SU-DHL-6 (cell line): ENCODE measurements around the gene VAV3.

ENCODE experiments used
- H2AFZ ChIP-seq: fragments of 200-600 bp; sonication (generic); 2 replicates; pipeline ENCODE4 v1.6.1; 2014; ENCODE audit warnings: low read depth, mild to moderate bottlenecking, moderate library complexity, mixed read lengths, antibody characterized with exemption, low read length; ENCODE audit not compliant: severe bottlenecking
- H3F3A ChIP-seq: fragments of 200-600 bp; shearing (Covaris generic); 2 replicates; pipeline ENCODE4 v1.6.0; 2016; ENCODE audit warnings: antibody characterized with exemption, mild to moderate bottlenecking; ENCODE audit not compliant: insufficient read depth
- H3K27ac ChIP-seq: fragments of 200-600 bp; sonication (generic); 2 replicates; pipeline ENCODE4 v1.5.1; 2016; ENCODE audit warnings: low read depth, mild to moderate bottlenecking, low read length, moderate library complexity, mixed read lengths
- H3K27me3 ChIP-seq: fragments of 200-600 bp; sonication (generic), shearing (Covaris generic); 2 replicates; pipeline ENCODE4 v1.6.0; 2014; ENCODE audit warnings: mild to moderate bottlenecking, low read length
- H3K36me3 ChIP-seq: fragments of 200-600 bp; sonication (generic); 2 replicates; pipeline ENCODE4 v1.6.1; 2014; ENCODE audit warnings: mild to moderate bottlenecking, low read length, mixed read lengths
- H3K4me2 ChIP-seq: fragments of 300-600, 200-600 bp; shearing (Covaris generic), sonication (generic); 2 replicates; pipeline ENCODE4 v1.6.0; 2014; ENCODE audit warnings: low read length, low read depth, mild to moderate bottlenecking; ENCODE audit not compliant: poor library complexity, severe bottlenecking
- H3K4me3 ChIP-seq: fragments of 200-600 bp; sonication (generic); 2 replicates; pipeline ENCODE4 v1.5.1; 2014; ENCODE audit warnings: antibody characterized with exemption, low read length, mild to moderate bottlenecking, mixed read lengths; ENCODE audit not compliant: insufficient read depth, poor library complexity, severe bottlenecking
- H3K79me2 ChIP-seq: fragments of 200-600 bp; sonication (generic); 2 replicates; pipeline ENCODE4 v1.6.1; 2014; ENCODE audit warnings: mild to moderate bottlenecking, low read length, moderate library complexity; ENCODE audit not compliant: insufficient read depth
- H3K9ac ChIP-seq: fragments of 200-600 bp; sonication (generic); 2 replicates; pipeline ENCODE4 v1.7.0; 2014; ENCODE audit warnings: mild to moderate bottlenecking, low read length
- H3K9me2 ChIP-seq: fragments of 200-600 bp; sonication (generic); replicated peaks from 2 replicates; pipeline ENCODE4 v1.6.1; 2014; ENCODE audit warnings: low read length; ENCODE audit not compliant: insufficient read depth
- H3K9me3 ChIP-seq: fragments of 200-600 bp; sonication (generic); 2 replicates; pipeline ENCODE4 v1.6.1; 2014; ENCODE audit warnings: low read length, mixed read lengths; ENCODE audit not compliant: insufficient read depth
- H4K20me1 ChIP-seq: fragments of 200-600 bp; sonication (generic); 2 replicates; pipeline ENCODE4 v1.6.1; 2014; ENCODE audit warnings: low read depth, mild to moderate bottlenecking, antibody characterized with exemption, low read length, moderate library complexity, mixed read lengths
- EZH2phosphoT487 ChIP-seq: fragments of 200-600 bp; sonication (generic), shearing (Covaris generic); conservative IDR thresholded peaks from 2 replicates; pipeline ENCODE4 v1.6.1; 2018; ENCODE audit warnings: mild to moderate bottlenecking, antibody characterized with exemption, low read length, moderate library complexity, mixed read lengths
- TF ChIP-seq, protein P1 (sequence below): fragments of 200-600 bp; sonication (generic); IDR thresholded peaks from one replicate; pipeline ENCODE4 v1.5.1; 2017; ENCODE audit warnings: antibody characterized with exemption, mild to moderate bottlenecking, low read length, moderate library complexity; ENCODE audit not compliant: insufficient read depth, poor library complexity, severe bottlenecking

Gene VAV3

GRCh38 chr1:107883562-107883961 lies 81.4 kb downstream of the VAV3 start:
- H3K4me3 ChIP-seq, result no peak overlapping the region
- H3K79me2 ChIP-seq, result no peaks in the 10 kb centered on the region
- no peaks in the 10 kb centered on the region for H3K27me3 ChIP-seq
- H3K27ac ChIP-seq, result no peak overlapping the region
- TF ChIP-seq, protein P1, sequence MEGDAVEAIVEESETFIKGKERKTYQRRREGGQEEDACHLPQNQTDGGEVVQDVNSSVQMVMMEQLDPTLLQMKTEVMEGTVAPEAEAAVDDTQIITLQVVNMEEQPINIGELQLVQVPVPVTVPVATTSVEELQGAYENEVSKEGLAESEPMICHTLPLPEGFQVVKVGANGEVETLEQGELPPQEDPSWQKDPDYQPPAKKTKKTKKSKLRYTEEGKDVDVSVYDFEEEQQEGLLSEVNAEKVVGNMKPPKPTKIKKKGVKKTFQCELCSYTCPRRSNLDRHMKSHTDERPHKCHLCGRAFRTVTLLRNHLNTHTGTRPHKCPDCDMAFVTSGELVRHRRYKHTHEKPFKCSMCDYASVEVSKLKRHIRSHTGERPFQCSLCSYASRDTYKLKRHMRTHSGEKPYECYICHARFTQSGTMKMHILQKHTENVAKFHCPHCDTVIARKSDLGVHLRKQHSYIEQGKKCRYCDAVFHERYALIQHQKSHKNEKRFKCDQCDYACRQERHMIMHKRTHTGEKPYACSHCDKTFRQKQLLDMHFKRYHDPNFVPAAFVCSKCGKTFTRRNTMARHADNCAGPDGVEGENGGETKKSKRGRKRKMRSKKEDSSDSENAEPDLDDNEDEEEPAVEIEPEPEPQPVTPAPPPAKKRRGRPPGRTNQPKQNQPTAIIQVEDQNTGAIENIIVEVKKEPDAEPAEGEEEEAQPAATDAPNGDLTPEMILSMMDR, result no peak
- no peak for TF ChIP-seq EZH2phosphoT487
- H2AFZ ChIP-seq, result no peak overlapping the region
- H4K20me1 ChIP-seq, result no peaks in the 10 kb centered on the region
- no peaks in the 10 kb centered on the region for H3K9me2 ChIP-seq
- H3F3A ChIP-seq, result no peaks in the 10 kb centered on the region
- no peak overlapping the region for H3K4me2 ChIP-seq
- H3K9ac ChIP-seq, result no peak overlapping the region
- H3K9me3 ChIP-seq, result no peaks in the 10 kb centered on the region
- no peaks in the 10 kb centered on the region for H3K36me3 ChIP-seq

DNA sequence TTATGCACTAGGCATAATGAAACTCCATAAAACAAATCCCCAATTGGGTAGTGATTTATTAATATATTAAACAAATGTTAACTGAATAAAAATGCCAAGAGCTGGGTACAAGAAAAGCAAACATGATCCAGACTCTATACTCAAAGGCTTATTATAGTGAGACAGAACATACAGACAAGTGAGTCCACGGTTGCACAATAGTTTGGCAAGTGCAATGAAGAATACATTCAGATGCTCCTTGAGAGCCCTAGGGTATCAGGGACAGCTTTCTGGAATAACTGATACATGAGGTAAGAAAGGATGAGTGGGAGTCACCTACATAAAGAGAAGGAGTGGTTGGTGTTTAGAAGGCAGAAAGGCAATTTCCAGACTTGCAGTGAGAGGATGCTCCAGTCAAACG lies 85.1 kb downstream of the VAV3 start:
- H3K9ac ChIP-seq, result no peak overlapping the region
- no peaks in the 10 kb centered on the region for H3K9me2 ChIP-seq
- no peak for TF ChIP-seq EZH2phosphoT487
- TF ChIP-seq, protein P1, result no peak
- H3K79me2 ChIP-seq, result no peaks in the 10 kb centered on the region
- H3K27ac ChIP-seq, result no peak overlapping the region
- no peaks in the 10 kb centered on the region for H4K20me1 ChIP-seq
- no peak overlapping the region for H3K4me3 ChIP-seq
- no peak overlapping the region for H3K4me2 ChIP-seq
- H3K9me3 ChIP-seq, result no peaks in the 10 kb centered on the region
- H2AFZ ChIP-seq, result no peak overlapping the region
- no peaks in the 10 kb centered on the region for H3F3A ChIP-seq
- no peaks in the 10 kb centered on the region for H3K36me3 ChIP-seq
- no peaks in the 10 kb centered on the region for H3K27me3 ChIP-seq

DNA sequence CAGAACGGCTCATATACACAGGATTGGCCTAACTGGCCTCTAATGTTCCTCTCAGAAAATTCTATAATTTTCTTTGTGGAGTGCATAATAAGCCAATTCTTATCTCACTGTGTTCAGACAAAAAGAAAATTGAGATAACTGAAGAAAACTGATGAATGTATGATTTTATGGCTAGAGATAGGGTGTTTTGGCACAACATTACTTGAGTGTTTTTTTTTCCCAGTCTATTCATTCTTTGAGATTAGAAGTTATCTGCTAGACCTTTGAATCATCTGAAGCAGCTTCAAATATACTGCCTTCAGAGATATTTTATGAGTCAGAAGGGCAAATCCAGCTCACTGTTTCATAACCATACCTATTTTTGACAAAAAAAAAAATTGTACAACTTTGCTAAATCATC lies 85.6 kb downstream of the VAV3 start:
- H3K79me2 ChIP-seq, result no peaks in the 10 kb centered on the region
- no peak overlapping the region for H3K27ac ChIP-seq
- H2AFZ ChIP-seq, result no peak overlapping the region
- H3K27me3 ChIP-seq, result no peaks in the 10 kb centered on the region
- no peak overlapping the region for H3K9ac ChIP-seq
- H3K36me3 ChIP-seq, result no peaks in the 10 kb centered on the region
- H3K9me3 ChIP-seq, result no peaks in the 10 kb centered on the region
- H3F3A ChIP-seq, result no peaks in the 10 kb centered on the region
- no peaks in the 10 kb centered on the region for H3K9me2 ChIP-seq
- TF ChIP-seq, protein P1, result no peak
- no peak for TF ChIP-seq EZH2phosphoT487
- no peak overlapping the region for H3K4me3 ChIP-seq
- no peak overlapping the region for H3K4me2 ChIP-seq
- no peaks in the 10 kb centered on the region for H4K20me1 ChIP-seq
